PFSK-1 (cell line): ENCODE results near the gene ZNF564.

ENCODE experiments used
- FOXP2 ChIP-seq: optimal IDR thresholded peaks from 2 replicates; pipeline ENCODE3; 2011; ENCODE audit warnings: borderline replicate concordance, control low read depth, inconsistent platforms; ENCODE audit not compliant: insufficient read depth; ENCODE audit errors: extremely low read length, extremely low read depth
- POLR2AphosphoS5 ChIP-seq: IDR thresholded peaks from 2 replicates; pipeline ENCODE4 v1.6.1; 2012; ENCODE audit warnings: low read depth, mild to moderate bottlenecking, control low read depth, low read length, moderate library complexity
- REST ChIP-seq, 2 experiments: IDR thresholded peaks; 2 replicates each; pipeline versions ENCODE4 v1.6.1 to v1.8.0; 2011 to 2012; ENCODE audit warnings: low read depth in 2 of 2, low read length in 2 of 2, control low read depth in 1 of 2, inconsistent platforms in 1 of 2, mild to moderate bottlenecking in 1 of 2, moderate library complexity in 1 of 2; ENCODE audit not compliant: insufficient read depth in 1 of 2
- SIN3A ChIP-seq: IDR thresholded peaks from 2 replicates; pipeline ENCODE4 v1.6.1; 2012; ENCODE audit warnings: mild to moderate bottlenecking, low read length, moderate library complexity, borderline replicate concordance; ENCODE audit not compliant: insufficient read depth
- TAF1 ChIP-seq: IDR thresholded peaks from 2 replicates; pipeline ENCODE4 v1.6.1; 2012; ENCODE audit warnings: low read length, control low read depth, borderline replicate concordance; ENCODE audit not compliant: insufficient read depth

ZNF564 gene

GRCh38 chr19:12497032-12497431, 54.2 kb downstream of the ZNF564 start:
- TF ChIP-seq POLR2AphosphoS5, result no peak
- no peak for TF ChIP-seq SIN3A
- no peak for TF ChIP-seq TAF1
- TF ChIP-seq FOXP2, result no peak
- no peak for TF ChIP-seq REST (IDR thresholded peaks at IDR 0.05; ENCODE audit: insufficient read depth in 1 of 2, low read depth in 2 of 2, low read length in 2 of 2)

- TF ChIP-seq POLR2AphosphoS5 (no peak), SIN3A (no peak), TAF1 (no peak), FOXP2 (no peak), REST (IDR thresholded peaks at IDR 0.05; ENCODE audit: insufficient read depth in 1 of 2, low read depth in 2 of 2, low read length in 2 of 2) (no peak)
Observed at GRCh38 chr19:12496480-12496879, 54.8 kb downstream of the ZNF564 start.

- TF ChIP-seq FOXP2 (no peak), POLR2AphosphoS5 (peak; percentile 64; the same call in 1 of the 2 replicates), TAF1 (no peak), SIN3A (no peak)
Observed at GRCh38 chr19:12495002-12495802, 56.1 kb downstream of the ZNF564 start.

GRCh38 chr19:12494260-12494860, 56.9 kb downstream of the ZNF564 start:
- no peak for TF ChIP-seq REST (IDR thresholded peaks at IDR 0.05; ENCODE audit: insufficient read depth in 1 of 2, low read depth in 2 of 2, low read length in 2 of 2)
- TF ChIP-seq SIN3A, result no peak
- TF ChIP-seq FOXP2, result no peak
- TF ChIP-seq TAF1, result no peak
- TF ChIP-seq POLR2AphosphoS5, result no peak

- TF ChIP-seq SIN3A (no peak), FOXP2 (no peak), REST (IDR thresholded peaks at IDR 0.05; ENCODE audit: insufficient read depth in 1 of 2, low read depth in 2 of 2, low read length in 2 of 2) (no peak), TAF1 (no peak), POLR2AphosphoS5 (no peak)
Observed at GRCh38 chr19:12485571-12485970, 65.7 kb downstream of the ZNF564 start.
